Measurements from ENCODE around the gene SLC16A5.
A peak's percentile ranks its signal among the peaks of the same experiment; 100 is the strongest.

SLC16A5 gene

DNA sequence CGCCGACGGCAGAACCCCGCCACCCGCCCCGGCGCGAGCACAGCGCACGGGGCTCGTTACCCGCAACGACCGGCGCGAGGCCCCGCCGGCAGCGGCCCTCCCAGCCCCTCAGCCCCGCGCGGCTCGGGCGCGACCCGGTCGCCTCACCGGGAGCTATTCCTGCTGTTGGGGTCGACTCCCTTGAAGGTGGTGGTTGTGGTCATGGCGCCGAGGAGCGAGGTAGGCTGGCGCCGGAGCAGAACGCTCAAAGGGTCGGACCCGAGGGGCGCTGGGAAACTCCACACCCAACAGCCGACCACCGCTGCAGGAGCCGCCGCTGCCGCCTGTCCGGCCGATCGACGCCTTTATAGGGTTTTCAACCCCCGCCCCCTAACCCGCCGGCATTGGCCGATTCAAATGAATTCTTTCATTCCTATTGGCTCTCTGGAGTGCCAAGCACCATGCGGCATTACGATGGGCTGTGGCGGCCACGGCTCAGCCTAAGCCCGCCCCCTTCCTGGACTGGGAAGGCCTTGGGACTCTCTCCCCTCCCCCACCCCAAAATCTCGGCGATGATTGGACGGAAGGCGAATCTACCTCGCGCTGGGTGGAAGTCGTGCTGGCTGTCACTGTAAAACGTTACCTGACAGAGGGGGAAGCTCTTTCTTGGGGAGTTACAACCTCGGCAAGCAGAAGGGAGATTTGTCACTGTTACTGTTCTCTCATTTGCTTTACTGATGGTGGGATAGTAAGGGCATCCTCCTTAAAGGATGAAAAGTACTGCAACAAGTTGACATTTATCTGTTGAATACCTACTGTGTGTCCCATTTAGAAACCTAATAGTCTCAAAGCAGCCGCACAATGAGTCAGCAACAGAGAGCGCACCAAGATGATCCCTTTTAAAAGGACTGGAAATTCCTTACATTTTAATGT lies 66.7 kb downstream of the SLC16A5 start, which contains the start of gene JPT1:
JPT1 (minus strand) TSS at position 318 of the 912 bp plus-strand sequence; CDS start at position 203, 115 bp downstream.
- FAIRE-seq (no peak), DNase-seq (ENCODE audit: insufficient read length, low spot score) (peak; percentile 82)
- TF ChIP-seq, protein P1, sequence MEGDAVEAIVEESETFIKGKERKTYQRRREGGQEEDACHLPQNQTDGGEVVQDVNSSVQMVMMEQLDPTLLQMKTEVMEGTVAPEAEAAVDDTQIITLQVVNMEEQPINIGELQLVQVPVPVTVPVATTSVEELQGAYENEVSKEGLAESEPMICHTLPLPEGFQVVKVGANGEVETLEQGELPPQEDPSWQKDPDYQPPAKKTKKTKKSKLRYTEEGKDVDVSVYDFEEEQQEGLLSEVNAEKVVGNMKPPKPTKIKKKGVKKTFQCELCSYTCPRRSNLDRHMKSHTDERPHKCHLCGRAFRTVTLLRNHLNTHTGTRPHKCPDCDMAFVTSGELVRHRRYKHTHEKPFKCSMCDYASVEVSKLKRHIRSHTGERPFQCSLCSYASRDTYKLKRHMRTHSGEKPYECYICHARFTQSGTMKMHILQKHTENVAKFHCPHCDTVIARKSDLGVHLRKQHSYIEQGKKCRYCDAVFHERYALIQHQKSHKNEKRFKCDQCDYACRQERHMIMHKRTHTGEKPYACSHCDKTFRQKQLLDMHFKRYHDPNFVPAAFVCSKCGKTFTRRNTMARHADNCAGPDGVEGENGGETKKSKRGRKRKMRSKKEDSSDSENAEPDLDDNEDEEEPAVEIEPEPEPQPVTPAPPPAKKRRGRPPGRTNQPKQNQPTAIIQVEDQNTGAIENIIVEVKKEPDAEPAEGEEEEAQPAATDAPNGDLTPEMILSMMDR (IDR thresholded peaks at IDR 0.05; ENCODE audit: insufficient read depth, missing control alignments) = no peak

GRCh38 chr17:75155191-75155601 lies 67.4 kb downstream of the SLC16A5 start:
- FAIRE-seq (no peak), DNase-seq (ENCODE audit: insufficient read length, low spot score) (no peak)
- TF ChIP-seq, protein P1 (IDR thresholded peaks at IDR 0.05; ENCODE audit: insufficient read depth, missing control alignments) = no peak

Data from D721Med (cell line).